SU-DHL-6 (cell line): Measurements from ENCODE around the gene HOXB1.

Source experiments
- CTCF ChIP-seq: fragments of 200-600 bp; sonication (generic); IDR thresholded peaks from one replicate; pipeline ENCODE4 v1.5.1; 2017; ENCODE audit warnings: antibody characterized with exemption, mild to moderate bottlenecking, low read length, moderate library complexity; ENCODE audit not compliant: insufficient read depth, poor library complexity, severe bottlenecking
- EZH2phosphoT487 ChIP-seq: fragments of 200-600 bp; sonication (generic), shearing (Covaris generic); conservative IDR thresholded peaks from 2 replicates; pipeline ENCODE4 v1.6.1; 2018; ENCODE audit warnings: mild to moderate bottlenecking, antibody characterized with exemption, low read length, moderate library complexity, mixed read lengths

GRCh38 chr17:48553826-48554225 lies 23.0 kb upstream of the HOXB1 start:
- TF ChIP-seq CTCF (no peak), EZH2phosphoT487 (no peak)
